ENCODE data around the gene PPM1L.

Gene PPM1L

GRCh38 chr3:160763073-160763472 is 7.0 kb downstream of the PPM1L start:
- TF ChIP-seq CTCF (IDR thresholded peaks at IDR 0.05; ENCODE audit: low read depth, low read length), result no peak

DNA sequence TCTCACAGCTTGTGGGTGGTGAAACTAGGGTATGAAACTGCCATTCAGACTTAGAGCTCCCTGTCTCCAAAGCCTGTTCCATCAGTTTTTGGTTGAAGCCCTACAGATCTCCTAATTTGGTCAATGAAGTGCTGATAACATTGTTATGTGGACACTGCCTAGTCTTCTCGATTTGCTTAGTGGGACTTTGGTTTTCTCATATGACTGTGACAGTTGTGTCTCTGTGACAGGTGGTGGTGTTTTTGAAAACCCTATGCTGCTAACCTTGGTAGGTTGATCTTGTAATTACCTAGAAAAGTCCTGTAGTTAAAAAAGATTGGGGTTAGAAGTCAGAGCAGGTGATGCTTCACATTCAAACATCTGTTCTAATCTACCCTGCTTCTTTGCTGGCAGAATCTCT is 9.2 kb downstream of the PPM1L start:
- DNase-seq (ENCODE audit: extremely low read depth, low read depth), result no peak
- TF ChIP-seq CTCF (IDR thresholded peaks at IDR 0.05; ENCODE audit: low read depth, low read length), result no peak

More at GRCh38 chr3:160763073-160763472, 7.0 kb downstream of the PPM1L start:
- no peak for DNase-seq (ENCODE audit: extremely low read depth, low read depth)

DNA sequence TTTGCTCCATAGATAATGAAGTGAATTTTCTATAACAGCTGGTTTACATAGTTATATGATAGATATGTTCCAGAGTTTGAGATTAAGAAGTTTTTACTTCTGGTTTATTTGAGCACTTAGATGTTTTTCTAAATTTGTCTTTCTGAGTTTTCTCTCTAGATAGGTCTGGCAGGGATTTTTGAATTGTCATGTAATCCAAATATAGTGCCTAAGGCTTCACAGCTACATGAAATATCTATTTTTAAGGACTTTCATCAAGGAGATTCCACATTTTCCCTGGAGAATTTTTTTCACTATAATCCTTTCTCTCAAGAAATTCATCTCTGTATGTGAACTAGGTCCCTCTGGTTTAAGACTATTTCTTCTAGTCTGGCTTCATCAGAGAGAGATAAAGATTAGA is 12.0 kb downstream of the PPM1L start:
- DNase-seq (ENCODE audit: extremely low read depth, low read depth), result no peak
- TF ChIP-seq CTCF (IDR thresholded peaks at IDR 0.05; ENCODE audit: low read depth, low read length), result no peak

DNA sequence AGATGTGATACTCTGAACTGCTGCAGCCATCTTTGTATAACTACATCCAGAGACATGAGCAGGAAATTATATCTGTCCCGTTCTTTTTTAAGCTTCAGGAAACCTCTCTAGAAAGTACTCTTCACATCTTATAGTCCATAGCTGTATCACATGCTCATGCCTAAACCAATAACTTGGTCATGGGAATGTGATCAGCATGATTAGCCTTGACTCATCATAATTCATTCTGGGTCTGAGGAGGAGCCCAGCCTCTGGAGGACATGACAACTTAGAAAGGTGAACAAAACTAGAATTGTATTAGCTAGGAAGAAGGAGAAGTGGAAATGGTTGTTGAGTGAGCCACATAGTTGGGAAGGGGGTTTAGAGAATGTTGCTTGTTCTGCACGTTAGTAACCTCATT is 12.9 kb downstream of the PPM1L start:
- DNase-seq (ENCODE audit: extremely low read depth, low read depth), result no peak
- no peak for TF ChIP-seq CTCF (IDR thresholded peaks at IDR 0.05; ENCODE audit: low read depth, low read length)

GRCh38 chr3:160771811-160772459 is 15.9 kb downstream of the PPM1L start:
- DNase-seq (ENCODE audit: extremely low read depth, low read depth), result no peak
- TF ChIP-seq CTCF (IDR thresholded peaks at IDR 0.05; ENCODE audit: low read depth, low read length), result no peak

- no peak for DNase-seq (ENCODE audit: extremely low read depth, low read depth)
- TF ChIP-seq CTCF (IDR thresholded peaks at IDR 0.05; ENCODE audit: low read depth, low read length), result no peak
Measured at GRCh38 chr3:160773722-160774121, 17.7 kb downstream of the PPM1L start.

DNA sequence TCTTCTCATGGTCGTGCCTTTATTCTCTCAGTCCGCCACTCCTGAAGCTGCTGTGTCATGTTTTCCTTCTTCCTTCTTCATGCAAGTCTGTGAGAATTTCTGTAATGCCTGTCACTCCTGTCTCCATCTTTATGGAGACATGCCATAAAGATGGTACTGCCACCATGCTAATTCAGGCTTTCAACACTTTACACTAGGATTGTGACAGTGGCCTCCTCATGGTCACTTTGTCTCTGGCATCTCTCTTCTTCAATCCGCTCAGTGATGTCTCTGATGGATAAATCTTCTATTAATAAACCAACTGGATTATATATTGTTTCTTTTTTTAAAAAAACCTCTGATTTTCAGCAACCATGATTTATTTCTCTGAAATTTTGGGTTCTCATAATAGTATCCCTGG is 18.1 kb downstream of the PPM1L start:
- no peak for TF ChIP-seq CTCF (IDR thresholded peaks at IDR 0.05; ENCODE audit: low read depth, low read length)

More for the DNA sequence above, 18.1 kb downstream of the PPM1L start:
- DNase-seq (ENCODE audit: extremely low read depth, low read depth), result no peak

All from AG09319 (cell line).